ENCODE data around the gene SMCO1.
"Not testable (repeated sequence)": the region's sequence is repeated elsewhere in the genome, so short reads cannot be mapped to it uniquely, and the experiment has no call there.

Gene SMCO1, protein sequence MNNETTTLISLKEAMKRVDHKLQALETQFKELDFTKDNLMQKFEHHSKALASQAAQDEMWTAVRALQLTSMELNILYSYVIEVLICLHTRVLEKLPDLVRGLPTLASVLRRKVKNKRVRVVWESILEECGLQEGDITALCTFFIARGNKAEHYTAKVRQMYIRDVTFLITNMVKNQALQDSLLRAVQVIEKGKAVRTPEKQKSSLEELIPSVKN

DNA sequence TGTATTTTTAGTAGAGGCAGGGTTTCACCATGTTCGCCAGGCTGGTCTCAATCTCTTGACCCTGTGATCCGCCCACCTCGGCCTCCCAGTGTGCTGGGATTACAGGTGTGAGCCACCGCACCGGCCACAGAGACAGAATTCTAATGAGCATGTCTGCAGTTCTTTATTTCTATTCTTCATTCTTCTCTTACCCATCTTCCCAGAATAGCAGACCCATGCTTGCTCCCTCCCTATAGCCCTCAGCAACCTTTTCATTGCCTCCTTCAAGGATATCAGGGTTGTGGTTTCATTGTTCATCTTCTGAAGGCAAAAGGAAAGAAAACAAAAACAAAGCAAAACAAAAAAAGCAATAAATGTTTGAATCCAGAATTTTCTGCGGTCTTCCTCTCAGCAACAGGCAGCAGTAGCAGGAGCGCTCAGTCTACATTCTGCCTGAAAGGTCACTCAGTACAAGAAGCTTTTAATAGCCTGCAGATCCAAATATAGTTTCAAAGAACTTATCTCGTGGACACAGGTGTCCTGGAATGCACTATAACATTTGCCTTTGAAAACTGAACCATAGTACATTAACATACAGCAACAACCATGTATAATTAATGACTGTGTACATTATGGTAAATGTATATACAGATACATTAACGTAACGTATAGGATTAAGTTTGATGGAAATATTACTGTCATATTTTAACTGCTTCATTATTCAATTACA lies at the start of gene SMCO1:
SMCO1 (minus strand) TSS at position 434 of the 709 bp plus-strand sequence; CDS start at position 297, 137 bp downstream.
- H3K4me3 ChIP-seq (ENCODE audit: low read depth, low read length): no peak within 1 kb of the TSS
- no peak for DNase-seq (ENCODE audit: low read depth)

DNA sequence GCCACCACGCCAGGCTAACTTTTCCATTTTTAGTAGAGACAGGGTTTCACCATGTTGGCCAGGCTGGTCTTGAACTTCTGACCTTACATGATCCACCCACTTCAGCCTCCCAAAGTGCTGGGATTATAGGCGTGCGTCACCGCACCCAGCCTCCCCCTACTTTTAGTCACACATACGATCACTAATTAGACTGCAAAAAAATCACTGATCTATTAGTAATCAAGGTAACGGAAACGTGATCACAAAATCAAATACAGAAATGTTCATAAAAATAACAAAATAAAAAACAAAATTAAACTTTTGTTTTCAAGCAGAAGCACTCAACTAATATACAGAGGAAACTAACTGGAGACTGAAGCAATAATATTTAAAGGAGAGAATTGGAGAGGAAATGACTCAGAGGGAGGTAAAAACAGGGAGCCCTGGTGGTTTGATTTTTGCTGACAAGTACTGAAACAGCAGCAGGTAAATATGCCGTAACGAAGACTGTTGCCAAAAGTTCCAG lies 48.6 kb upstream of the SMCO1 start:
- no peak for DNase-seq (ENCODE audit: low read depth)
- H3K4me3 ChIP-seq (ENCODE audit: low read depth, low read length): no peak overlapping the region

GRCh38 chr3:196559826-196560225 lies 44.7 kb upstream of the SMCO1 start:
- no peak overlapping the region for H3K4me3 ChIP-seq (ENCODE audit: low read depth, low read length)
- DNase-seq (ENCODE audit: low read depth): peak; percentile 15

GRCh38 chr3:196558476-196558875 lies 43.3 kb upstream of the SMCO1 start:
- DNase-seq (ENCODE audit: low read depth): no peak
- no peak overlapping the region for H3K4me3 ChIP-seq (ENCODE audit: low read depth, low read length)

- DNase-seq (ENCODE audit: low read depth): no peak
- H3K4me3 ChIP-seq (ENCODE audit: low read depth, low read length): no peak overlapping the region
These were observed 42.1 kb upstream of the SMCO1 start for GRCh38 chr3:196557236-196557635.

DNA sequence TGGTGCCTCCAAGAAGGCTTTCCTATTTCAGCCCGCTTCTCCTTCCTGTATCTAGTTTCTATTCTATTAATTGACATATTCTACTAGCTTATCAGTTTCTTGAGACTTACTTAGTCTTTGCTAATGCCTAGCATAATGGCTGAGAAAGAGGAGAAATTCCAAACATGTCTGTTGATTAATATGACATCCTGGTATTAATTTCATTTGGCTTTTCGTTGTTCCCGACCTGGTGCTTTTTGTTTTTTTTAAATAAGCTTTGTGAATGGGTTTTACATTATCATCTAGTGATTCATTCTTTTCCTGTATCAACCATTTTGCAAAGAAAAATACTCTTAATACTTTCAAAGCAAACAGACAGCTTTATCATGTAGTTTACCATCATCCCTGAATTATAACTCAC lies 40.1 kb upstream of the SMCO1 start:
- DNase-seq (ENCODE audit: low read depth): no peak
- H3K4me3 ChIP-seq (ENCODE audit: low read depth, low read length): no peak overlapping the region

DNA sequence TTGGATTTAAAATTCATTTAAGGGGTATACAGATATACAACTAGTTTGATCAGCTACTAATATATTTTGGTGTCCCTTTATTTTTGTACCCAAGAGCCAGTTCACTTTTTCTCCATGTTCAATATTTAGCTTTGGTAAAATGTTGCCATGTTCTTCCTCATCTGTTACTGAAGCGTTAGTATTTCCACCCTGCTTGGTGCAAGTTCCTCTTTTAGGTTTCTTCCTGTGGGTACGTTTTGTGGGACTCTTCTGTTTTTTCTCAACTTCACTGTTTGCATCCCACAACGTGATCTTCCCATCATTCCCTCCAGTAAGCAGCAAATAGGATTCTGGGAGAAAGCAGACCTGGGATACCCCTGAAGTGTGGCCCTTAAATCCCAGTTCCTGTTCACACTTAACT lies 39.1 kb upstream of the SMCO1 start:
- DNase-seq (ENCODE audit: low read depth): no peak
- no peak overlapping the region for H3K4me3 ChIP-seq (ENCODE audit: low read depth, low read length)

GRCh38 chr3:196553551-196553950 lies 38.4 kb upstream of the SMCO1 start:
- H3K4me3 ChIP-seq (ENCODE audit: low read depth, low read length): no peak overlapping the region
- no peak for DNase-seq (ENCODE audit: low read depth)

- DNase-seq (ENCODE audit: low read depth): no peak
These were observed 37.1 kb upstream of the SMCO1 start for GRCh38 chr3:196552253-196552652.

DNA sequence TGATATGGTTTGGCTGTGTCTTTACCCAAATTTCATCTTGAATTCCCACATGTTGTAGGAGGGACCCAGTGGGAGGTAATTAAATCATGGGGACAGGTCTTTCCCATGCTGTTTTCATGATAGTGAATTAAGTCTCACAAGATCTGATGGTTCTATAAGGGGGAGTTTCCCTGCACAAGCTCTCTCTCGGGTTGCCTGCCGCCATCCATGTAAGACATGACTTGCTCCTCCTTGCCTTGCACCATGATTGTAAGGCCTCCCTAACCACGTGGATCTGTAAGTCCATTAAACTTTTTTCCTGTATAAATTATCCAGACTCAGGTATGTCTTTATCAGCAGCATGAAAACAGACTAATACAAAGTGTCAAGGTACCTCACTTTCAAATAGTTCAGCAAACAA lies 35.0 kb upstream of the SMCO1 start:
- DNase-seq (ENCODE audit: low read depth); H3K4me3 ChIP-seq (ENCODE audit: low read depth, low read length): not testable (repeated sequence)

More at GRCh38 chr3:196552253-196552652, 37.1 kb upstream of the SMCO1 start:
- no peak overlapping the region for H3K4me3 ChIP-seq (ENCODE audit: low read depth, low read length)

DNA sequence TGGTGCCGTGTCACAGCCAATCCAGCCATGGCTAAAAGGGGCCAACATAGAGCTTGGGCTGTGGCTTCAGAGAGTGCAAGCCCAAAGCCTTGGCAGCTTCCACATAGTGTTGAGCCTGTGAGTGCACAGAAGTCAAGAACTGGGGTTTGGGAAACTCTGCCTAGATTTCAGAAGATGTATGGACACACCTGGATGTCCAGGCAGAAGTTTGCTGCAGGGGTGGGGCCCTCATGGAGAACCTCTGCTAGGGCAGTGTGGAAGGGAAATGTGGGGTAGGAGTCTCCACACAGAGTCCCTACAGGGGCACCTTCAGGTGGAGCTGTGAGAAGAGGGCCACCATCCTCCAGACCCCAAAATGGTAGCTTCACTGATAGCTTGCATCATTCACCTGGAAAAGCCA lies 34.2 kb upstream of the SMCO1 start:
- H3K4me3 ChIP-seq (ENCODE audit: low read depth, low read length); DNase-seq (ENCODE audit: low read depth): not testable (repeated sequence)

DNA sequence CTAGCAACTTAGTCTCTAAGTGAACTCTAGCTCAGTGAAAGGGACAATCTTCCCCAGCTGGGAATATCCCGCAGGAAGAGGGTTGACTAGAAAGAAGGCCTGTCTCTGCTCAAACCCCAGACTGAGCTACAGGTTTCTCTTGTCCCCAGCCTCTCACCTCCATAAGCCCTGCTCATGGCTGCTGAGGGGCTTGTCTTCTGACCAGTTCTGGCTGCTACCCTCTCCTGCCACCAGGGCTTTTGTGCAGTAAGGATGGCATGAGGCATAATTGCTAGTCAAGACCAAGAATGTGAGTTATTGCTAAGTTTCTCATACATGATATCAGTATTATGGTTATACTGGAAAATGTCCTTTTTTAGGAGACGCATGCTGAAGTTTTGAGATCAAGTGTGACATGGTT lies 31.9 kb upstream of the SMCO1 start:
- no peak overlapping the region for H3K4me3 ChIP-seq (ENCODE audit: low read depth, low read length)

DNA sequence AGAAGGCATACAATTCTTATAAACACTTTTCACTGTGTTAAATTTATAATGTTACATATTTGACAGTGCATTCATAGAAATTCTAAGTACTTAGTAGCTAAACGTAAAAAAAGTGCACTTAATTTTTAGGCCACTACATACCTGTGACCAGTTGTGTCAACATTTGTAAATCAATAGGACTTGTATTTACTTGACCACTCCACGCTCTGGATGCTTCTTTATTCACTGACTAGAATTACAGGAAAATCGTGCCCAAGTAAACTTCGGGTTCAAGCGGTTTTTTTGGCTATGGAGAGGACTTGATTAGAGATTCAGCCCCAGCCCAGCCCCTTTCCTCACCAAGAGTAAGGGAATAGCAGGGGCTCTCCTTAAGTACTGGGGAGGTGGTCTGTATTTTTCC lies 31.4 kb upstream of the SMCO1 start:
- no peak for DNase-seq (ENCODE audit: low read depth)
- no peak overlapping the region for H3K4me3 ChIP-seq (ENCODE audit: low read depth, low read length)

More for the DNA sequence above, 31.9 kb upstream of the SMCO1 start:
- no peak for DNase-seq (ENCODE audit: low read depth)

DNA sequence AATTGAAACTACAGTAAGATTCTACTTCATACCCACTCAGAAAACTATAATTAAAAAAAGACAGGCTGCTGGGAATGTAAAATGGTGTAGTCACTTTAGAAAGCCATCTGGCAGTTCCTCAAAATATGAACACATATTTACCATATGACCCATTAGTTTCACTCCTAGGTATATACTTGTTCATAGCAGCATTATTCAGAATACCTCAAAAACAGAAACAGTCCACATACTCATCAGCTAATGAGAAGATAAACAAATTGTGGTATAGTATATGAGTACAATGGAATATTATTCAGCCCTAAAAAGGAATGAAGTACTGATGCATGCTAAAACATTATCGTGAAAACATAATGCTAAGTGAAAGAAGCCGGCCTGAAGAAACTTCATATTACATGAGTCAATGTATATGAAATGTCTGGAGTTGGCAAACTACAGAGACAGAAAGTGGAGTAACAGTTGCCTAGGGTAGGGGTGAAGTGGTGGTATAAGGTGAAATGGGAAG lies 29.4 kb upstream of the SMCO1 start:
- no peak overlapping the region for H3K4me3 ChIP-seq (ENCODE audit: low read depth, low read length)
- no peak for DNase-seq (ENCODE audit: low read depth)

- no peak overlapping the region for H3K4me3 ChIP-seq (ENCODE audit: low read depth, low read length)
- DNase-seq (ENCODE audit: low read depth): no peak
These were observed 26.7 kb upstream of the SMCO1 start for GRCh38 chr3:196541684-196542445.

DNA sequence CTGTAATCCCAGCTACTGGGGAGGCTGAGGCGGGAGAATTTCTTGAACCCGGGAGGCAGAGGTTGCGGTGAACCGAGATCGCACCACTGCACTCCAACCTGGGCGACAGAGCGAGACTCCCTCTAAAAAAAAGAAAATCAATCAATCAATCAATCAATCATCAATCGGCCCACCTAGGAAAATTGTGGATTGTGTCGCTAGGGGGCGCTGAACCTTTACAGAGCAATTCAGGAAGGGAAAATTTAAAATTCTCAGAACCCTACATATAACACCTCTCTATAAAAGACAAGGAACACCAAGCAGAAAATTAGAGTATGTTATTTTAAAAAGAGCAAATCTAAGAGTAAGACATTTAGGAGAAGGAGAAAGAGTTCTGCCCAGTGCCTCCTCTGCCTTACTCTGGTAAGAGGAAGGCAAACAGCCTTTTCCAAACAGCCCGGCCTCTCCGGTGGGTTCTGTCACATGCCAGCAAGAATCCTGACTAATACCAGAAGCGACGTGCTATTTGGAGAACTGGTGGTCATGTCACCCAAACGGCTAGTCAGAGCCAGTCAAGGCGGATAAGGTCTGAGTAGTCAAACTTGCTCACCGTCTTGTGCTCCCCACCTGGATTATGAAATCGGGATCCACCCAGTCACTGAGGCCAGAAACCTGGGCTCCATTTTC lies 22.3 kb upstream of the SMCO1 start:
- H3K4me3 ChIP-seq (ENCODE audit: low read depth, low read length): no peak overlapping the region
- no peak for DNase-seq (ENCODE audit: low read depth)

- no peak for DNase-seq (ENCODE audit: low read depth)
- no peak overlapping the region for H3K4me3 ChIP-seq (ENCODE audit: low read depth, low read length)
These were observed 18.1 kb upstream of the SMCO1 start for GRCh38 chr3:196533260-196533681.

- no peak overlapping the region for H3K4me3 ChIP-seq (ENCODE audit: low read depth, low read length)
- no peak for DNase-seq (ENCODE audit: low read depth)
These were observed 16.3 kb upstream of the SMCO1 start for GRCh38 chr3:196531418-196531817.

DNA sequence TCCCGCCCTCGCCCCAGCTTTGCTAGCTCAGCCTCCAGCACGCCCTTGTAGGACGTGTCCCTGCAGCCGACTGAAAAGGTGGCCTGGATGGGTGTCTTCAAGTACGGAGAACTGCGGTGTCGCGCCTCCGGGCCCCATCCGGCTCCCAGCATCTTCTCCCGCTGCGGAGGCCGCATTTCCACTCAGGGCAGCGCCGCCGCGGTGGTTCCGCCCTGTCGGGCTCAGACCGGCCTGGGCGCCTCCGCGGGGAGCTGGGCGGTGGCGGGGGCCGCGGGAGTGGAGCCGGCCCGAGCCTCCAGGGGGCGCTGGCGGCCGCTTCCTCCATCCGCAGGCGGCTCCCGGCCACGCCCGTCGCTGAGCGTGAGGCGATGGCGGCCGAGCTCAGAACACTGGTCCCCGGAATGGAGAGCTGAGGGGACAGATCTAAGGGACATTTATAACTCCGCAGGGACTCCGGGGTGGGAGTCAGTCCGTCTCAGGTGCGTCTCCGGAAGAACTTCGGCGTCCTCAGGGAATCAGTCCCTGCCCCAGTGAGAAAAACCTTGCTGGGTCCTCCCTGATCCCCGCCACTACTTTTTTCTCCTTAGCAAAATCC lies 13.6 kb upstream of the SMCO1 start:
- DNase-seq (ENCODE audit: low read depth): no peak
- peak overlapping the region; percentile 46 for H3K4me3 ChIP-seq (ENCODE audit: low read depth, low read length)
